Measurements from ENCODE around the gene DNASE1L2.

The DNASE1L2 gene

DNA sequence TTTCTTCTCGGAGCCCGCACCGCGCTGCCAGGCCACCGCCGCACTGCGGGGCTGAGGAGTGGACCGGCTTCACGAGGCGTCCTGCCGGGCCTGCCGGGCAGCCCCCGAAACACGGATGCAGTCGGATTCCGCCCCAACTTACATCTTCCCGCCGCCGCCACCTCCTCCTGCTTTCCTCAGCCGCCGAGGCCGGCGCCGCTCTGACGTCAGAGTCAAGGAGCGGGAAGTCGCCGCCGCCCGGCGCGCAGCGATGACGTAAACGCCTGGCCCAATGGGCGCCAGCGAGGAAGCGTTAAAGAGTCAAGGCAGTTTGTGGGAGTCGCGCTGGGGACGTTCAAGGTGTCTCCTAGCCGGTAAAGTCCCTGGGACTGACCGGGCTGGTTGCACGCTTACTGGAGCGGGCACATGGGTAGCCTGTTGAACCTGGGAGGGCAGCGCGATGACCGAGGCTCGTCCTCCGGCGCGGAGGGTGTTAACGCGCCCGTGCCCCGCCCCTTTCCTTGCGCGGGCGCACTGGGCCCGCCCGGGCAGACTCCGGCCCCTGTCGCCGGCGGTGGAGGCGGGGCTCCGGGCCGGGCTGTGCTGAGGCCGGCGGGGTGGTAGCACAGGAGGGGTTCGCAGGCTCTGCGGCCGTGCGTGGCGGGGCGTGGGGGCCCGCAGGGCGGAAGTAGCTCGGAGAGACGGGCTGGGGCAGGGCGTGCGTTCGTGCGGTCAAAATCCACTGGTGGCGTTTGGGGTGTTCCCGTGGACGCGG lies 31.8 kb downstream of the DNASE1L2 start, which contains the start of gene RNPS1:
RNPS1 (minus strand) TSS at position 214 of the 754 bp plus-strand sequence. CDS start 3,483 bp downstream, outside the sequence.
- TF ChIP-seq, protein P1, sequence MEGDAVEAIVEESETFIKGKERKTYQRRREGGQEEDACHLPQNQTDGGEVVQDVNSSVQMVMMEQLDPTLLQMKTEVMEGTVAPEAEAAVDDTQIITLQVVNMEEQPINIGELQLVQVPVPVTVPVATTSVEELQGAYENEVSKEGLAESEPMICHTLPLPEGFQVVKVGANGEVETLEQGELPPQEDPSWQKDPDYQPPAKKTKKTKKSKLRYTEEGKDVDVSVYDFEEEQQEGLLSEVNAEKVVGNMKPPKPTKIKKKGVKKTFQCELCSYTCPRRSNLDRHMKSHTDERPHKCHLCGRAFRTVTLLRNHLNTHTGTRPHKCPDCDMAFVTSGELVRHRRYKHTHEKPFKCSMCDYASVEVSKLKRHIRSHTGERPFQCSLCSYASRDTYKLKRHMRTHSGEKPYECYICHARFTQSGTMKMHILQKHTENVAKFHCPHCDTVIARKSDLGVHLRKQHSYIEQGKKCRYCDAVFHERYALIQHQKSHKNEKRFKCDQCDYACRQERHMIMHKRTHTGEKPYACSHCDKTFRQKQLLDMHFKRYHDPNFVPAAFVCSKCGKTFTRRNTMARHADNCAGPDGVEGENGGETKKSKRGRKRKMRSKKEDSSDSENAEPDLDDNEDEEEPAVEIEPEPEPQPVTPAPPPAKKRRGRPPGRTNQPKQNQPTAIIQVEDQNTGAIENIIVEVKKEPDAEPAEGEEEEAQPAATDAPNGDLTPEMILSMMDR (IDR thresholded peaks at IDR 0.05; ENCODE audit: low read depth, low read length) = no peak
- H3K4me3 ChIP-seq (ENCODE audit: low read depth, low read length) = peak within 1 kb of the TSS; percentile 69

DNA sequence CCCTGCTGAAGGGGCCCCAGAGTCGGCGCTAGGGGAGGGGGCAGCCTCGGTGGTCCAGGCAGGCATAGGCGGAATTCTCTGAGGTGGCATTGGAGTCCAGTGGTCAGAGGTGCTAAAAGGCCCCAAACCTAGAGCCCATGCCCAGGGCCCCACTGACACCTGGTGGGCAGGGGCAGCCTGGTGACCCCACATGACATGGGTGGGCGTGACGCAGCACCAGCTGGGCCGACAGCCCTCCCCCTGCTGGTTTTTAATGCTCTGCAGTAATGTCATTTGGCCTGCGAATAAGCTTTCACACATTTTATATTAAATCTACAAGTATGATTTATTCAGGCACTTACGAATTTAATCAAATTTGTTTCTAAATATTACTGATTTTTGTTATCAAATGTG lies 33.8 kb downstream of the DNASE1L2 start:
- H3K4me3 ChIP-seq (ENCODE audit: low read depth, low read length) = no peak overlapping the region
- TF ChIP-seq, protein P1 (IDR thresholded peaks at IDR 0.05; ENCODE audit: low read depth, low read length) = no peak

DNA sequence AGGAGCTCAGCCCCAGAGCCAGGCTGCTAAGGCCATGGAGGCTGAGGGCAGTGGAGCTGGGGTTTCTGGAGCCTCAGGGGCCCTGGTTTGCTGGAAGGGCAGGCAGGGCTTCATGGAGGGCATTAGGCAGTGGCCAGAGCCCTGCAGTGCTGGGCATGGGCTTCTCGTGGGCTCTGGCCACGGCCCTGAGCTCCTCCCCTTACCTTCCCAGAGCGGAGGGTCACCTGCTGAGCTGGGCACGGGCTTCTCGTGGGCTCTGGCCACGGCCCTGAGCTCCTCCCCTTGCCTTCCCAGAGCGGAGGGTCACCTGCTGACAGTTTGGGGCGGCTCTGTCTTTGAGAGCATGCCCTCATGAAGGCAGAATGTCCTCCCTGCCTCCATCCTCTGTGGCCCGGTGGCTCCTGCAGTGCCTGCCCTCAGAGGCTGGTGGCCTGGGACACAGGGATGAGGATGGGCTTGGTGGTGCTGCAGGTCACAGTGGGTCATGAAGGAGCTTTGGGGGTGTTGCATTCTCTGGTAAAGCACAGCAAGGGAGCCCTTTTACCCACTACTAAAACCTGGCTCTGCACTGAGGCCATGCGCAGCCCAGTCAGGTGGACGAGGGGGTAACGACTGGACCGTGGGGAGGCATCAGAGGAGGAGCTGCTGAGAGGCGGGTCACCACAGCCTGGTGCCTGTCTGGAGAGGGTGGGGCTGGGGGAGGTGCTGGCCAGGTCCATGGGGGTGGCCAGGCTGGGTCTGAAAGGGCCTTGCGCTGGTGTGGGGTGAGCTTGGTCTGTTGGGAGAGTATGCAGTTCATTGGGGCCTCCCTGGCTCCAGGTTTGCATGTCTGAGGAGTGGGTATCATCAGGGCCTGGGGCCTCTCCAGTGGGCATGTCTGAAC lies 34.6 kb downstream of the DNASE1L2 start:
- TF ChIP-seq, protein P1 (IDR thresholded peaks at IDR 0.05; ENCODE audit: low read depth, low read length) = no peak
- no peak overlapping the region for H3K4me3 ChIP-seq (ENCODE audit: low read depth, low read length)

DNA sequence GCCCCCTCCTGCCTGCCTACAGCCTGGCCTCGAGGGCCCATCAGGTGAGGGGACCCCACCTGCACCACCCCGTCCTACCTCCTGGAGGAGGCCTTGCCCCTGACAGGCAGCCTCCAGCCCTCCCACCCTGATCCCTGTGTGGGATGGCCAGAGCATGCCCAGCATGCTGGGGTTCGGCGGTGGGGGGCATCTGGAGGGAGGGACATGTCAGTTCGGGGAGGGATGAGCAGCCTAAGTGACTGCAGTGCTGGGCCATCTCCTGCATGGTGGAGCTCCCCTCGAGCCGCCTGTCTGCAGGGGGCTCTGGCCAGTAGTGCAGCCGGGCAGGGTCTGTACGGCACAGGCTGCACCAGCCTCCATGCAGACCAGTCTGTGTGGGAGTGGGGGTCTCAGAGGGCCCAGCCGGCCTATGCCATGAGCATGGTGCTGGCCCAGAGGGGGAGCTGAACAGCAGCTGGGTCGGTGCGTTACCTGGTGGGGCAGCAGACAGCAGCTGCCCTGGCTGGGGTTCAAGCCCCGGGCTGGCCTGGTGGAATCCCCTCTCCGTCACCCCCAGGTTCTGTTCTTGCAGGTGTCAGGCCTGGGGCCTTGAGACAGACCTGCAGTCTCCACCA lies 35.7 kb downstream of the DNASE1L2 start:
- TF ChIP-seq, protein P1 (IDR thresholded peaks at IDR 0.05; ENCODE audit: low read depth, low read length) = no peak
- H3K4me3 ChIP-seq (ENCODE audit: low read depth, low read length) = no peak overlapping the region

DNA sequence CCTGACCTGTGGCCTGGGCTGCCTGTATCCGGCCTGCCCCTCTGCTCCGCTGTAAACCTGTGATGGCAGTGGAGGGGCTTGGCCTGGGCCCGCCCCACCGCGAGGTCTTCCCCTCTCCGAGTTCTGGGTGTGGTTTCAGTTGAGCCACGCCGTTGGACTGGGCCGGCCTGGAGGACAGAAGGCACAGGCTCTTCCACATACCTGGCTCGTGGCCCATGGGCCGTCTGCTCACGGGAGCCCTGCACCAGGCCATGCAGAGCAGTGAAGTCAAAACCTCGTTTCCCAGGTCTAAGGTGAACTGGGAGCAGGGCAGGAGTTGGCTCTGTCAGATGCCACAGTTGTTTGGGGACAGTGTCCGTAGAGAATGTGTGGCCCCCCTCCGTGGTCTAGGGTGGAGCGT lies 37.2 kb downstream of the DNASE1L2 start:
- H3K4me3 ChIP-seq (ENCODE audit: low read depth, low read length) = no peak overlapping the region
- TF ChIP-seq, protein P1 (IDR thresholded peaks at IDR 0.05; ENCODE audit: low read depth, low read length) = no peak

DNA sequence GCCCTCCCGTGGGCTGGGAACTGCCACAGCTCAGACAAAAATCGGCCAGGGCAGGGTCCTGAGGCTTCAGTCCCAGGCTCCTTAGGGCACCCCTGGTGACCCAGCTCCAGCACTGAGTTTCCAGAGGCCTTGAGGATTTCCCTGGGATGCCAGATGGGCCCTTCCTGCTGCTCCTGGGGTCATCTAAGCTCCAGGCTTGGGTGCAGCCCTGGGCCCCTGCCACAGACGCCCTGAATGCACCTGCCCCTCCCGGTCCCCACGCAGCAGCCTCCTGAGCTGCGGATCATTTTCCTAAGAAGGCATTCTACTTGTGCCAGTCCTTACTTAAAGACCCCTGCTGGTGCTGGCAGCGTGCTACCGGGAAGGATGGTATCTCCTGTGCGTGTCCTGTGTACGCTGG lies 37.7 kb downstream of the DNASE1L2 start:
- H3K4me3 ChIP-seq (ENCODE audit: low read depth, low read length) = no peak overlapping the region
- TF ChIP-seq, protein P1 (IDR thresholded peaks at IDR 0.05; ENCODE audit: low read depth, low read length) = no peak
